Endothelial cell of umbilical vein (primary cell): ENCODE measurements around the gene SLC12A2. TPM values are rescaled to one million over a fixed set of nuclear protein-coding genes. Genes with fewer than 3 reads are reported as not detected.

Experiments used
- BruUV-seq: library from RNA; stranded (reverse); fragments of 400-500 nt; replicated peaks from 2 replicates; lab custom pipeline; 2021; lab: Mats Ljungman, UMichigan
- CTCF ChIA-PET: fragments of 300-600, 350-600 bp; sonication (Branson Sonifier 250); formaldehyde crosslinking; loops from one replicate; lab custom pipeline; 2021; ENCODE audit warnings: antibody characterized with exemption, inconsistent platforms; lab: Charles Lee
- POLR2A ChIA-PET: fragments of 300-600, 350-600 bp; sonication (Branson Sonifier 250); formaldehyde crosslinking; loops from one replicate; lab custom pipeline; 2021; ENCODE audit warnings: antibody characterized with exemption, inconsistent platforms; lab: Charles Lee
- DNase-seq: peaks from one replicate; pipeline ENCODE4 v3.0.0-alpha.2; 2011; ENCODE audit warnings: low read depth, low spot score
- FAIRE-seq: peaks from 2 replicates; lab custom pipeline; 2011; peaks lifted over from hg19 to GRCh38; lab: Jason Lieb, UNC
- H2AFZ ChIP-seq: 2 replicates; pipeline ENCODE4 v1.6.0; 2012; ENCODE audit warnings: low read depth, low read length, control low read depth, inconsistent platforms
- H3K27ac ChIP-seq: 2 replicates; pipeline ENCODE4 v1.5.1; 2011; ENCODE audit warnings: low read depth, mild to moderate bottlenecking, control low read depth, low read length, moderate library complexity; ENCODE audit not compliant: insufficient read depth
- H3K27me3 ChIP-seq, 2 experiments: 2 replicates each; pipeline versions ENCODE4 v1.6.0 to v1.6.1; 2011; ENCODE audit warnings: low read length in 2 of 2, mixed read lengths in 1 of 2; ENCODE audit not compliant: control insufficient read depth in 2 of 2, insufficient read depth in 2 of 2
- H3K36me3 ChIP-seq, 2 experiments: 2 replicates in 1 of 2; 3 replicates in 1 of 2; pipeline ENCODE4 v1.5.1; 2011; ENCODE audit warnings: low read length in 2 of 2, mild to moderate bottlenecking in 1 of 2, moderate library complexity in 1 of 2; ENCODE audit not compliant: control insufficient read depth in 2 of 2, insufficient read depth in 2 of 2; ENCODE audit errors: extremely low read depth in 1 of 2
- H3K4me1 ChIP-seq: 3 replicates; pipeline ENCODE4 v1.5.1; 2011; ENCODE audit warnings: mild to moderate bottlenecking, low read length; ENCODE audit not compliant: control insufficient read depth, insufficient read depth; ENCODE audit errors: extremely low read depth
- H3K4me2 ChIP-seq: 2 replicates; pipeline ENCODE4 v1.6.1; 2011; ENCODE audit warnings: low read length, control low read depth, mixed read lengths; ENCODE audit not compliant: insufficient read depth
- H3K4me3 ChIP-seq, 3 experiments: fragments of 200-600 bp in 1 of 3; sonication (generic), shearing (Covaris generic) in 1 of 3; replicated peaks in 1 of 3; 2 replicates each; pipeline ENCODE4 v1.5.1; 2011 to 2016; ENCODE audit warnings: control low read depth in 3 of 3, low read length in 3 of 3, mild to moderate bottlenecking in 2 of 3, inconsistent platforms in 1 of 3, low read depth in 1 of 3, moderate library complexity in 1 of 3; ENCODE audit not compliant: insufficient read depth in 1 of 3
- H3K79me2 ChIP-seq: 2 replicates; pipeline ENCODE4 v1.6.0; 2012; ENCODE audit warnings: low read length, inconsistent platforms; ENCODE audit not compliant: control insufficient read depth, insufficient read depth
- H3K9ac ChIP-seq: replicated peaks from 2 replicates; pipeline ENCODE3; 2011; ENCODE audit warnings: low read length, control low read depth; ENCODE audit not compliant: insufficient read depth; ENCODE audit errors: extremely low read depth
- H3K9me1 ChIP-seq: replicated peaks from 3 replicates; pipeline ENCODE4 v1.6.0; 2011; ENCODE audit warnings: mild to moderate bottlenecking, low read length; ENCODE audit not compliant: control insufficient read depth, insufficient read depth; ENCODE audit errors: extremely low read depth
- H3K9me3 ChIP-seq: replicated peaks from 2 replicates; pipeline ENCODE4 v1.5.1; 2012; ENCODE audit warnings: low read length, inconsistent platforms; ENCODE audit not compliant: control insufficient read depth, insufficient read depth
- H4K20me1 ChIP-seq: replicated peaks from 2 replicates; pipeline ENCODE3; 2011; ENCODE audit warnings: mild to moderate bottlenecking, low read length; ENCODE audit not compliant: control insufficient read depth, insufficient read depth; ENCODE audit errors: extremely low read depth
- CTCF ChIP-seq, 2 donors: IDR thresholded peaks; 1 replicate in 1 of 2; 2 replicates in 1 of 2; pipeline ENCODE4 v1.5.1; 2011; ENCODE audit warnings: low read length in 2 of 2, mild to moderate bottlenecking in 2 of 2, moderate library complexity in 2 of 2, control low read depth in 1 of 2, inconsistent platforms in 1 of 2, low read depth in 1 of 2; ENCODE audit not compliant: insufficient read depth in 1 of 2; ENCODE audit errors: extremely low read depth in 1 of 2
- EZH2 ChIP-seq: IDR thresholded peaks from 2 replicates; pipeline ENCODE4 v1.6.1; 2012; ENCODE audit warnings: borderline replicate concordance, low read depth, mild to moderate bottlenecking, moderate library complexity, low read length, inconsistent platforms; ENCODE audit not compliant: severe bottlenecking
- FOS ChIP-seq: IDR thresholded peaks from 2 replicates; pipeline ENCODE4 v1.6.1; 2011; ENCODE audit warnings: mild to moderate bottlenecking, low read length, moderate library complexity, borderline replicate concordance; ENCODE audit not compliant: insufficient read depth
- GATA2 ChIP-seq: IDR thresholded peaks from 2 replicates; pipeline ENCODE4 v1.7.0; 2011; ENCODE audit warnings: low read depth, mild to moderate bottlenecking, moderate library complexity, mixed read lengths, low read length; ENCODE audit not compliant: insufficient read length, insufficient read depth
- JUN ChIP-seq: IDR thresholded peaks from 2 replicates; pipeline ENCODE4 v1.6.1; 2011; ENCODE audit warnings: borderline replicate concordance, low read depth; ENCODE audit not compliant: insufficient read length, insufficient read depth
- MYC ChIP-seq: IDR thresholded peaks from one replicate; pipeline ENCODE4 v1.6.1; 2011; ENCODE audit warnings: mild to moderate bottlenecking, low read depth, low read length
- POLR2A ChIP-seq: IDR thresholded peaks from 2 replicates; pipeline ENCODE4 v1.6.1; 2012; ENCODE audit warnings: low read depth, mild to moderate bottlenecking, control low read depth, low read length
- POLR2AphosphoS5 ChIP-seq: IDR thresholded peaks from 2 replicates; pipeline ENCODE4 v1.6.1; 2012; ENCODE audit warnings: low read depth, mild to moderate bottlenecking, control low read depth, low read length, moderate library complexity; ENCODE audit not compliant: insufficient read depth
- dilution Hi-C: fragments of 300-500 bp; cut with MboI; formaldehyde crosslinking; loops from one replicate; pipeline ENCODE4 v1.15.0; 2019; ENCODE audit warnings: low sequenced_read_pairs; ENCODE audit not compliant: extremely low pct_ligation_motif_present
- intact Hi-C: fragments of 100-400 bp; cut with micrococcal nuclease; formaldehyde crosslinking; loops from one replicate; pipeline ENCODE4 v1.10.0; 2022
- polyA plus RNA-seq, 4 experiments: library from polyadenylated mRNA; depleted of rRNA in 3 of 4; stranded (reverse) in 3 of 4; unstranded in 1 of 4; fragments of >200 nt; gene quantifications; 2 replicates each; pipeline versions ENCODE4 v1.2.1 to v1.2.3, GENCODE V29; 2011 to 2012; ENCODE audit warnings: missing spikeins in 1 of 4
- total RNA-seq: library from RNA; stranded (reverse); gene quantifications from 2 replicates; pipeline ENCODE4 v1.2.3, GENCODE V29; 2021
- TF ChIP-seq, protein P1 (sequence below): IDR thresholded peaks from 2 replicates; pipeline ENCODE4 v1.6.1; 2011; ENCODE audit not compliant: insufficient read depth, insufficient read length

SLC12A2 gene
- total and polyA plus RNA-seq, 2 donors (not counting 3 experiments of a cell fraction or from before 2014, with no cell fraction given), result 11.0 to 59.5 TPM

DNA sequence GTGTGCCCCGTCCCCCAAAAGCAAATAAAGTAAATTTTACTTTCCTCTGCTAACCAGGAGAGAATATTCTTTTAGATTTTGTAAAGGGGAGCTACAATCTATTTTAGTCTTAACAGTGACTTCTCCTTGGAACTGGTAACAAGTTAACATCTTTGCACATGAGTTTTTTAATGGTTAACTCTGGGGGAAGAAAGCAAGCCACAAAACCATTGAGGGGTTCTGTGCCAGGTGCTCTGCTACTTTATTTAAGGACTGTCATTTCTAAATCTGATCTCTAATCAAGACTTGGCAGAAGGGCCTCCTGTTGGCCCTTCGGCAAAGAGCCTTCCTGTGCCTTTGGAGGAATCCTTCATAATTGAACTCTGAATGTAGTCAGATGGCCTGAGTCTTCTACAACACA lies 153.4 kb downstream of the SLC12A2 start:
- Histone ChIP-seq H3K9me3 (no peaks in the 10 kb centered on the region), H3K79me2 (no peaks in the 10 kb centered on the region), H3K4me2 (no peak overlapping the region), H2AFZ (no peak overlapping the region), H3K27ac (no peak overlapping the region), H3K27me3 (peaks cover 2% of the 10 kb centered on the region in 2 experiments), H3K36me3 (no peaks in the 10 kb centered on the region), H3K4me1 (no peaks in the 10 kb centered on the region), H3K4me3 (no peak overlapping the region), H3K9me1 (no peaks in the 10 kb centered on the region), H3K9ac (no peak overlapping the region), H4K20me1 (no peaks in the 10 kb centered on the region)
- ChIA-PET CTCF (no interaction called here), POLR2A (no interaction called here)
- dilution Hi-C loops, result no loop called here
- FAIRE-seq (no peak), DNase-seq (no peak)
- no TSS peak for BruUV-seq
- intact Hi-C loops, result no loop called here
- TF ChIP-seq GATA2, result no peak
- no peak for TF ChIP-seq POLR2A
- no peak for TF ChIP-seq POLR2AphosphoS5
- TF ChIP-seq, protein P1, sequence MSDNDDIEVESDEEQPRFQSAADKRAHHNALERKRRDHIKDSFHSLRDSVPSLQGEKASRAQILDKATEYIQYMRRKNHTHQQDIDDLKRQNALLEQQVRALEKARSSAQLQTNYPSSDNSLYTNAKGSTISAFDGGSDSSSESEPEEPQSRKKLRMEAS, result no peak
- no peak for TF ChIP-seq JUN
- no peak for TF ChIP-seq CTCF (IDR thresholded peaks at IDR 0.05; ENCODE audit: extremely low read depth in 1 of 2, insufficient read depth in 1 of 2, low read depth in 1 of 2, low read length in 2 of 2)
- no peak for TF ChIP-seq MYC
- no peak for TF ChIP-seq FOS
- no peak for TF ChIP-seq EZH2
